Measurements from ENCODE around the gene CSRP1.

Gene CSRP1

DNA sequence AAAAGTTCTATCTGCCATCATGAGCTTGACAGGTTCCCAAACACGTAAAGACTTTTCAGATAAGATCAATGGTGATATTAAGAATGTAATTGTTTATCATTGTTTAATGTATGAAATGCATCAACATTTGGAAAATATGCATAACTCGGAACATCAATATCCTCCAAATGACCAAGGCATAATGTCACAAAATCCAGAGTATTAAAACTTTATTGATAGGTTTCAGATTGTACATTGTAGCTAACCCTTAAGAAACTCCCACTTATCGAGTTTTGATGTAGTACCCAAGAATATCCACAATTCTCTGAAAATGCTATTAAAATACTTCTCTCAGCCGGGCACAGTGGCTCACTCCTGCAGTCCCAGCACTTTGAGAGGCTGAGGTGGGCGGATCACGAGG, 73.3 kb downstream of the CSRP1 start:
- TF ChIP-seq CTCF (IDR thresholded peaks at IDR 0.05; ENCODE audit: low read depth, low read length, missing control alignments): no peak
- DNase-seq: no peak
- Histone ChIP-seq H3K36me3 (replicated peaks) (no peaks in the 10 kb centered on the region), H3K27ac (no peak overlapping the region), H3K27me3 (replicated peaks) (no peaks in the 10 kb centered on the region), H3K4me3 (ENCODE audit: low read depth, low read length) (no peak overlapping the region)
- in situ Hi-C loops (cut with HindIII; ENCODE audit: low pct_ligation_motif_present, low sequenced_read_pairs): loop anchor here (10.0 kb wide), 1 partner anchor 81 kb away; no protein-coding TSS in a partner anchor
